ENCODE data around the gene SRRM2. TPM values are rescaled to one million over a fixed set of nuclear protein-coding genes. Genes with fewer than 3 reads are reported as not detected.

SRRM2 gene
- total RNA-seq, 1 donor from 2014 or later: 251 TPM

DNA sequence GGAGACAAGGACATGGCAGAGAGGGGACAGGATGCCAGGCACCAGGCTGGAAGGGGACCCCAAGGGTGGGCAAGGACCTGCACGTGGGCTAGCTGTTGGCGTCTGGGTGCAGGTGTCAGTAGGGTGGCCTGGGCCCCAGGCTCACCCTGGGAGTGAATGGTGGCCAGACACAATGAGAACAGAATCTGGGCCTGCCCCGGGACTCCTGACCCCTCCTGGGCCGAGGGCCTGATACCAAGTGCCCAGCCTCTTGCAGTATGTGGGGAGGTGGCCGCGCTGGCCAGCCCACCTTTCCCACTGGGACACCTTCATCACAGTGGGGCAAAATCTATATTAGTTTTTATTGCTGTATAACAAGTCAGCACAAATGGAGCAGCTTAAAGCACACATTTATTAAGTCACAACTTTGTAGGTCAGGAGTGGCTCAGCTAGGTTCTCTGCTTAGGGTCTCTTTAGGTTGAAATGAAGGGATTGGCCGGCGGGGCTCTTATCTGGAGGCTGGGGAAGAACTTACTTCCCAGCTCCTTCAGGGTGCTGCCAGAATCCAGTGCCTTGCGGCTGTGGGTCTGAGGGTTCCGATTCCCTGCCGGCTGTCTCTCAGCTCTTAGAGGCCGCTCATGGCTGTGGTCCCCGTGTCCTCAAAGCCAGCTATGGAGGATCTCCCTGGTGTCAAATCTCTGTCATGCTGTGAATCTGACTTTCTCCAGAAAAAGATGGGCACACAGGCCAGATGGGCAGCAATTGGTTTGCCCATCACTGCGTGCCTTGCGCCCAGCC, 31.3 kb downstream of the SRRM2 start:
- Histone ChIP-seq H3K27me3 (ENCODE audit: low read depth) (peaks cover 56% of the 10 kb centered on the region), H3K9me3 (replicated peaks) (no peaks in the 10 kb centered on the region), H3K4me3 (no peak overlapping the region), H3K36me3 (no peaks in the 10 kb centered on the region), H3K27ac (replicated peaks) (no peak overlapping the region), H3K4me1 (peaks cover 16% of the 10 kb centered on the region)
- intact Hi-C loops (cut with micrococcal nuclease): no loop called here
- DNase-seq: no peak
- TF ChIP-seq, protein P1, sequence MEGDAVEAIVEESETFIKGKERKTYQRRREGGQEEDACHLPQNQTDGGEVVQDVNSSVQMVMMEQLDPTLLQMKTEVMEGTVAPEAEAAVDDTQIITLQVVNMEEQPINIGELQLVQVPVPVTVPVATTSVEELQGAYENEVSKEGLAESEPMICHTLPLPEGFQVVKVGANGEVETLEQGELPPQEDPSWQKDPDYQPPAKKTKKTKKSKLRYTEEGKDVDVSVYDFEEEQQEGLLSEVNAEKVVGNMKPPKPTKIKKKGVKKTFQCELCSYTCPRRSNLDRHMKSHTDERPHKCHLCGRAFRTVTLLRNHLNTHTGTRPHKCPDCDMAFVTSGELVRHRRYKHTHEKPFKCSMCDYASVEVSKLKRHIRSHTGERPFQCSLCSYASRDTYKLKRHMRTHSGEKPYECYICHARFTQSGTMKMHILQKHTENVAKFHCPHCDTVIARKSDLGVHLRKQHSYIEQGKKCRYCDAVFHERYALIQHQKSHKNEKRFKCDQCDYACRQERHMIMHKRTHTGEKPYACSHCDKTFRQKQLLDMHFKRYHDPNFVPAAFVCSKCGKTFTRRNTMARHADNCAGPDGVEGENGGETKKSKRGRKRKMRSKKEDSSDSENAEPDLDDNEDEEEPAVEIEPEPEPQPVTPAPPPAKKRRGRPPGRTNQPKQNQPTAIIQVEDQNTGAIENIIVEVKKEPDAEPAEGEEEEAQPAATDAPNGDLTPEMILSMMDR (IDR thresholded peaks at IDR 0.05; ENCODE audit: borderline replicate concordance): no peak

DNA sequence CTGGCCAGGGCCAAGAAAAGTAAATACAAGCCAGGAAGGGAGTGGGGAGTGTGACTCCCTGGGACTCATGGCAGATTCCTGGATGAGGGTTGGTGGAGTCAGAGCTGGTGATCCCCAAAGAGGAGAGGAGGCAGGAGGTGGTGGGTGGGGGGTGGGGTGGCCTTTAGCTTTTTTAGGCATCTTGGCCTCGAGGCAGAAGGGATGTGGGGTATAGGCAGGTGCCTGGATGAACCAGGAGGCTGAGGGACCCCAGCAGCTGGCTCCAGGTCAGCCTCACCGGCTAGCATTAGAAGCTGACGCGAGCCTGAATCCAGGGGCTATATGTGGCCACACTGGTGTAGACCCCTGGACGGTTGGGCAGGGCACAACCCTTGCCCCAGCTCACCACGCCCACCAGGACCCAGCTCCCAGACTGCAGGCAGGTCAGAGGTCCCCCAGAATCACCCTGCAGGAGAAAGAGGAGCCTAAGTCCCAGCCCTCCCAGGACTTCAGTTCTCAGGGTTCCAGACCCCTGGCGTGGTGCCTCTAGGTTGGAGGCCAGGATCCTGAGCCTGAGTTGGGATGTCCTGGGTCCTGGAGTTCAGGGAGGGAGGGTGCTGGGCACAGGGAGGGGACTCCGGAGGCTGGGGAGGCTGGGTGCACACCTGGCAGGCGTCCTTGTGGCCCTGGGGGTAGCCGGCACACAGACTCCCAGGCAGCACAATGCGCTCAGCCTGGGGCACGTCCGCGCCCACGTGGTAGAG, 32.1 kb downstream of the SRRM2 start:
- no peak for DNase-seq
- Histone ChIP-seq H3K36me3 (no peaks in the 10 kb centered on the region), H3K27ac (replicated peaks) (no peak overlapping the region), H3K4me3 (peak overlapping the region; percentile 57), H3K9me3 (replicated peaks) (no peaks in the 10 kb centered on the region), H3K27me3 (ENCODE audit: low read depth) (peaks cover 63% of the 10 kb centered on the region), H3K4me1 (peaks cover 10% of the 10 kb centered on the region)
- TF ChIP-seq, protein P1 (IDR thresholded peaks at IDR 0.05; ENCODE audit: borderline replicate concordance): no peak
- intact Hi-C loops (cut with micrococcal nuclease): no loop called here

DNA sequence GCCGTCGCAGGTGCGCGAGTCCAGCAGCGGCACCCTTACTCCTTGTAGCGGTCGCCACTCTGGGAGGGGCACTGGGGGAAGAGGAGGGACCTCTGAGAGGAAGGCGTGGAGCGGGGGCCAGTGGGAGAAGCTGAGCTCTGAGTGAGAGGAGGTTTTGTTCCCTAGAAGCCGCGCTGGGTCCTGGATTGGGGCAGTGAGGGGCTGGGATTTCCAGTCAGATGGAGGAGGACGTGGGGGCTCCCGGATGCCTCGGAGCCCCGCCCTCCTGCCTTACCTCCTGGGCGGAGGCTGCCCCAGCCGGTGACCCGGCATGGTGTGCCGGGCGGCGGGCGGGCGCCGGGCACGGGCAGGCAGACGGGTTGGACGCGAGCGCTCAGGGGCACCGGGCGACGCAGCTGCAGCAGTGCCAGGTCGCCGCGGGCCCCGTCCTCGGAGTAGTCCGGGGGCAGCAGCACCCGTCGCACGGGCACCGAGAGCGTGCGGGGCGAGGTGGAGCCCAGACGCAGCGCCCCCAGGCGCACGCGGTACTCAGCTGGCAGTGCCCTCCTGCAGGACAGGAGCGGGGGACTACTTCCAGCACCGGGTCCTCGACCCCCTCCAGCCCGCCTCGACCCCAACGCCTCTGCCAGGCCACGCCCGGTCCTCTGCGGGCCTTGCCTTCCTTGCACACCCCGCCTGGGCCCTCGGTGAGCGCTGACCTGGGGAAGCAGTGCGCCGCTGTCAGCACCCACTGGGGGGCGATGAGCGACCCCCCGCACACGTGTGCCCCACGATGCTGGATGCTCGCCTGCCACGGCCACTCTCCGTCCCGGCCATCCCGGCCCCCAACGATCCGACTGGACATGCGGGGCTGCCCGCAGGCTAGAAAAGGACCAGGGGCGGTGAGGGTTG, 32.9 kb downstream of the SRRM2 start:
- peaks cover 72% of the 10 kb centered on the region for H3K27me3 ChIP-seq (ENCODE audit: low read depth)
- no peak for DNase-seq

DNA sequence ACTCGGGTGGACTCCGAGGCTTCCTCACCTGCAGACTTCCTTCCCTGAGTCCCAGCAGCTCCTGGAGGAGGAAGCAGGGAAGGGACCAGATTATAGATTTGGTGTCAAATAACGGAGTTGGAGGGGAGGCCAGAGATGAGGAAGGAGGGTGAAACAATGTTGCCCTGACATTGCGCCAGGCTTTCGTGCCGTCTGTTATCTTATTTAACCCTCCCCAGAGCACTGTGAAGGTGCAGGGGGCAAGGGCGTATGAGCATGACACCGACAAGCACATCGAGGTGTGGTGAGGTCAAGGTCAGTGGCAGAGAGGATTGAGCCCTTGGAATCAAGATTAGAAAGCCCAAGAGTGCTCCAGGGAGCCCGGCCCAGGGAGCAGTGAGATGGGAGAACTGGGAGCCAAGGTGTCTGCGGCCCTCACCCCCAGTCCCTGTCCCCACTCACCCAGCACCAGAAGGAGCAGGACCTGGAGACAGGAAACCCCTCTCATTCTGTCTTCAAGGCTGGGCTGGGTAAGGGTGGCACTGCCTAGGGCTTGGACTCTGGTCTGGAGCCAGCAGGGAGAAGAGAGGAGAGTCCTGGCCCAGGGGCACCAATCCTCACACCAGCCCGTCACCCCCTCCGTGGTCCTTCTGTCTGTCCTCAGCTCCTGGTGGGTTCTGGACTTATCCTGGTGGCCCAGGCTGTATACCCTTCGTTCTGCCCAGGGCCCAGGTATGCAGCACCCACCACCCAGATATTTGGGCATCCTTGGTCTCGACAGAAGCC, 33.8 kb downstream of the SRRM2 start:
- Histone ChIP-seq H3K36me3 (no peaks in the 10 kb centered on the region), H3K27ac (replicated peaks) (no peak overlapping the region), H3K4me3 (no peak overlapping the region), H3K9me3 (replicated peaks) (no peaks in the 10 kb centered on the region), H3K27me3 (ENCODE audit: low read depth) (peaks cover 80% of the 10 kb centered on the region), H3K4me1 (peaks cover 10% of the 10 kb centered on the region)
- TF ChIP-seq, protein P1 (IDR thresholded peaks at IDR 0.05; ENCODE audit: borderline replicate concordance): no peak
- intact Hi-C loops (cut with micrococcal nuclease): no loop called here
- no peak for DNase-seq

More for the DNA sequence above, 32.9 kb downstream of the SRRM2 start:
- Histone ChIP-seq H3K36me3 (no peaks in the 10 kb centered on the region), H3K9me3 (replicated peaks) (no peaks in the 10 kb centered on the region), H3K27ac (replicated peaks) (no peak overlapping the region), H3K4me1 (peaks cover 10% of the 10 kb centered on the region), H3K4me3 (peak overlapping the region; percentile 57)
- intact Hi-C loops (cut with micrococcal nuclease): no loop called here
- TF ChIP-seq, protein P1 (IDR thresholded peaks at IDR 0.05; ENCODE audit: borderline replicate concordance): no peak

DNA sequence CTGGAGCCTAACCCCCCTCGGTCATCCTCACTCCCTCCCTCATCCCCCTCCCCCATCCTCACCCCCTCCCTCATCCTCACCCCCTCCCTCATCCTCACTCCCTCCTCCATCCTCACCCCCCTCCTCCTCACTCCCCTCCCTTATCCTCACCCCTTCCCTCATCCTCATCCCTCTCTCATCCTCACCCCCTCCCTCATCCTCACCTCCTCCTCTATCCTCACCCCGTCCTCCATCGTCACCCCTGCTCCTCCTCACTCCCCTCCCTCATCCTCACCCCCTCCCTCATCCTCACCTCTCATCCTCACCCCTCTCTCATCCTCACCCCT, 34.4 kb downstream of the SRRM2 start:
- no peaks in the 10 kb centered on the region for H3K9me3 ChIP-seq (replicated peaks)
- no peak for DNase-seq
- intact Hi-C loops (cut with micrococcal nuclease): no loop called here
- no peaks in the 10 kb centered on the region for H3K36me3 ChIP-seq
- peaks cover 10% of the 10 kb centered on the region for H3K4me1 ChIP-seq
- H3K27me3 ChIP-seq (ENCODE audit: low read depth): peaks cover 86% of the 10 kb centered on the region
- H3K27ac ChIP-seq (replicated peaks): no peak overlapping the region
- TF ChIP-seq, protein P1 (IDR thresholded peaks at IDR 0.05; ENCODE audit: borderline replicate concordance): no peak
- no peak overlapping the region for H3K4me3 ChIP-seq
